ENCODE results near the gene CTDP1.

Gene CTDP1

GRCh38 chr18:79662034-79662433, 17.6 kb upstream of the CTDP1 start:
- TF ChIP-seq SIN3A (IDR thresholded peaks at IDR 0.05; ENCODE audit: borderline replicate concordance, insufficient read depth, low read length) (no peak), FOXP2 (optimal IDR thresholded peaks at IDR 0.05; ENCODE audit: borderline replicate concordance, extremely low read depth, extremely low read length, insufficient read depth) (no peak), TAF1 (IDR thresholded peaks at IDR 0.05; ENCODE audit: borderline replicate concordance, insufficient read depth, low read length) (no peak)

DNA sequence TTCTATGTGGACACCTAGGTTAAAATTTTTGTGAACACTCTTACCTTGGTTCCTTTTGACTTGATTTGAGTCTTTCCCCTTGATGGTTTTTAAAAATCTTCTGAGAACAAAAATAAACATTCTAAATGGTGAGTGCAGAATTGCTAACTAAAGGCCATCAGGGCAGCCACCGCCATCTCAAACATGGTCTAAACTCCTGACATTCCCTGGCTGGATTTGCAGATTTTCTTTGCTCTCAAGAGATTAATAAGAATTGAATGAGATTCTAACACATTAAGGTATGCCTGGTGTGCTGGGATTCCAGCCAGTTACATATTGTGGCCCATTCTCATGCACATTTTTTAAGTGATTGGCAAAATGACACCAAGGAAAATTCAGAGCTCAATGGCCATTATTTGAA, 17.2 kb upstream of the CTDP1 start:
- TF ChIP-seq REST (IDR thresholded peaks at IDR 0.05; ENCODE audit: insufficient read depth in 1 of 2, low read depth in 2 of 2, low read length in 2 of 2) = no peak

- TF ChIP-seq SIN3A (IDR thresholded peaks at IDR 0.05; ENCODE audit: borderline replicate concordance, insufficient read depth, low read length) (no peak), TAF1 (IDR thresholded peaks at IDR 0.05; ENCODE audit: borderline replicate concordance, insufficient read depth, low read length) (no peak), POLR2AphosphoS5 (IDR thresholded peaks at IDR 0.05; ENCODE audit: low read depth, low read length) (no peak), FOXP2 (optimal IDR thresholded peaks at IDR 0.05; ENCODE audit: borderline replicate concordance, extremely low read depth, extremely low read length, insufficient read depth) (no peak), REST (IDR thresholded peaks at IDR 0.05; ENCODE audit: insufficient read depth in 1 of 2, low read depth in 2 of 2, low read length in 2 of 2) (no peak)
Measured at GRCh38 chr18:79664525-79665125, 15.0 kb upstream of the CTDP1 start.

- TF ChIP-seq REST (IDR thresholded peaks at IDR 0.05; ENCODE audit: insufficient read depth in 1 of 2, low read depth in 2 of 2, low read length in 2 of 2) (no peak), POLR2AphosphoS5 (IDR thresholded peaks at IDR 0.05; ENCODE audit: low read depth, low read length) (no peak), FOXP2 (optimal IDR thresholded peaks at IDR 0.05; ENCODE audit: borderline replicate concordance, extremely low read depth, extremely low read length, insufficient read depth) (no peak), SIN3A (IDR thresholded peaks at IDR 0.05; ENCODE audit: borderline replicate concordance, insufficient read depth, low read length) (no peak), TAF1 (IDR thresholded peaks at IDR 0.05; ENCODE audit: borderline replicate concordance, insufficient read depth, low read length) (no peak)
Measured at GRCh38 chr18:79668203-79668602, 11.4 kb upstream of the CTDP1 start.

GRCh38 chr18:79672490-79673276, 6.9 kb upstream of the CTDP1 start:
- TF ChIP-seq REST (IDR thresholded peaks at IDR 0.05; ENCODE audit: insufficient read depth in 1 of 2, low read depth in 2 of 2, low read length in 2 of 2) (no peak), FOXP2 (optimal IDR thresholded peaks at IDR 0.05; ENCODE audit: borderline replicate concordance, extremely low read depth, extremely low read length, insufficient read depth) (no peak), SIN3A (IDR thresholded peaks at IDR 0.05; ENCODE audit: borderline replicate concordance, insufficient read depth, low read length) (no peak), TAF1 (IDR thresholded peaks at IDR 0.05; ENCODE audit: borderline replicate concordance, insufficient read depth, low read length) (no peak), POLR2AphosphoS5 (IDR thresholded peaks at IDR 0.05; ENCODE audit: low read depth, low read length) (no peak)
